ENCODE measurements around the gene ZNF263.

GRCh38 chr16:3241761-3242160, 41.5 kb upstream of the ZNF263 start:
- no peak for TF ChIP-seq EZH2 (IDR thresholded peaks at IDR 0.05; ENCODE audit: borderline replicate concordance, insufficient read depth, low read depth, low read length, poor library complexity, severe bottlenecking)
- TF ChIP-seq, protein P1, sequence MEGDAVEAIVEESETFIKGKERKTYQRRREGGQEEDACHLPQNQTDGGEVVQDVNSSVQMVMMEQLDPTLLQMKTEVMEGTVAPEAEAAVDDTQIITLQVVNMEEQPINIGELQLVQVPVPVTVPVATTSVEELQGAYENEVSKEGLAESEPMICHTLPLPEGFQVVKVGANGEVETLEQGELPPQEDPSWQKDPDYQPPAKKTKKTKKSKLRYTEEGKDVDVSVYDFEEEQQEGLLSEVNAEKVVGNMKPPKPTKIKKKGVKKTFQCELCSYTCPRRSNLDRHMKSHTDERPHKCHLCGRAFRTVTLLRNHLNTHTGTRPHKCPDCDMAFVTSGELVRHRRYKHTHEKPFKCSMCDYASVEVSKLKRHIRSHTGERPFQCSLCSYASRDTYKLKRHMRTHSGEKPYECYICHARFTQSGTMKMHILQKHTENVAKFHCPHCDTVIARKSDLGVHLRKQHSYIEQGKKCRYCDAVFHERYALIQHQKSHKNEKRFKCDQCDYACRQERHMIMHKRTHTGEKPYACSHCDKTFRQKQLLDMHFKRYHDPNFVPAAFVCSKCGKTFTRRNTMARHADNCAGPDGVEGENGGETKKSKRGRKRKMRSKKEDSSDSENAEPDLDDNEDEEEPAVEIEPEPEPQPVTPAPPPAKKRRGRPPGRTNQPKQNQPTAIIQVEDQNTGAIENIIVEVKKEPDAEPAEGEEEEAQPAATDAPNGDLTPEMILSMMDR (IDR thresholded peaks at IDR 0.05), result no peak
